NCI-H1417 (cell line): ENCODE measurements around the gene COPE.

Experiments
- DNase-seq, 3 experiments: peaks; one replicate each; lab custom pipeline; 2025; lab: John Stamatoyannopoulos, UW

The COPE gene

GRCh38 chr19:18851673-18852325 is 67.4 kb downstream of the COPE start:
- no peak for DNase-seq

- no peak for DNase-seq
Measured at GRCh38 chr19:18850471-18851375, 68.5 kb downstream of the COPE start.

- no peak for DNase-seq
Measured at GRCh38 chr19:18849838-18850400, 69.3 kb downstream of the COPE start.
